ENCODE data around the gene SIAH1. TPM values are rescaled to one million over a fixed set of nuclear protein-coding genes. Genes with fewer than 3 reads are reported as not detected.

SIAH1 gene
- total and polyA plus RNA-seq, 2 donors (not counting 1 experiment from before 2014, with no cell fraction given), result 10.6 to 47.6 TPM

GRCh38 chr16:48358419-48358818 lies 26.8 kb downstream of the SIAH1 start:
- no peak overlapping the region for H2AFZ ChIP-seq (ENCODE audit: insufficient read depth, low read depth, low read length, poor library complexity, severe bottlenecking)
- H3K4me2 ChIP-seq (replicated peaks; ENCODE audit: low read depth, low read length, poor library complexity, severe bottlenecking), result no peak overlapping the region
- Mint-ChIP-seq H3K27me3 (no peaks in the 10 kb centered on the region), H3K27ac (no peak overlapping the region), H3K4me3 (no peak overlapping the region), H3K9me3 (ENCODE audit: insufficient read depth) (no peaks in the 10 kb centered on the region), H3K4me1 (peaks cover 43% of the 10 kb centered on the region)
- H3K27me3 ChIP-seq (replicated peaks in 1 of 4; ENCODE audit: control extremely low read depth in 1 of 4, control insufficient read depth in 3 of 4, insufficient read depth in 4 of 4, low read length in 3 of 4), result no peaks in the 10 kb centered on the region
- H4K20me1 ChIP-seq (ENCODE audit: control insufficient read depth, insufficient read depth, low read length, poor library complexity, severe bottlenecking), result peaks cover 24% of the 10 kb centered on the region
- H3K9me3 ChIP-seq (ENCODE audit: control extremely low read depth in 1 of 3, control insufficient read depth in 2 of 3, insufficient read depth in 1 of 3, low read length in 2 of 3), result no peaks in the 10 kb centered on the region
- H3K27ac ChIP-seq (ENCODE audit: low read length in 2 of 2), result no peak overlapping the region
- TF ChIP-seq EZH2 (IDR thresholded peaks at IDR 0.05; ENCODE audit: borderline replicate concordance, insufficient read depth, low read depth, low read length, poor library complexity, severe bottlenecking), result no peak
- TF ChIP-seq, protein P1, sequence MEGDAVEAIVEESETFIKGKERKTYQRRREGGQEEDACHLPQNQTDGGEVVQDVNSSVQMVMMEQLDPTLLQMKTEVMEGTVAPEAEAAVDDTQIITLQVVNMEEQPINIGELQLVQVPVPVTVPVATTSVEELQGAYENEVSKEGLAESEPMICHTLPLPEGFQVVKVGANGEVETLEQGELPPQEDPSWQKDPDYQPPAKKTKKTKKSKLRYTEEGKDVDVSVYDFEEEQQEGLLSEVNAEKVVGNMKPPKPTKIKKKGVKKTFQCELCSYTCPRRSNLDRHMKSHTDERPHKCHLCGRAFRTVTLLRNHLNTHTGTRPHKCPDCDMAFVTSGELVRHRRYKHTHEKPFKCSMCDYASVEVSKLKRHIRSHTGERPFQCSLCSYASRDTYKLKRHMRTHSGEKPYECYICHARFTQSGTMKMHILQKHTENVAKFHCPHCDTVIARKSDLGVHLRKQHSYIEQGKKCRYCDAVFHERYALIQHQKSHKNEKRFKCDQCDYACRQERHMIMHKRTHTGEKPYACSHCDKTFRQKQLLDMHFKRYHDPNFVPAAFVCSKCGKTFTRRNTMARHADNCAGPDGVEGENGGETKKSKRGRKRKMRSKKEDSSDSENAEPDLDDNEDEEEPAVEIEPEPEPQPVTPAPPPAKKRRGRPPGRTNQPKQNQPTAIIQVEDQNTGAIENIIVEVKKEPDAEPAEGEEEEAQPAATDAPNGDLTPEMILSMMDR (IDR thresholded peaks at IDR 0.05), result no peak
- ChIA-PET POLR2A (no interaction called here), CTCF (interaction anchor here (1.0 to 8.1 kb wide), 3 partner anchors 8 to 184 kb away, joined by 4 to 76 read pairs (median 31); no protein-coding TSS in a partner anchor)
- DNase-seq (no peak), ATAC-seq (ENCODE audit: low read depth) (no peak)
- intact Hi-C loops (cut with micrococcal nuclease), result no loop called here
- no CpG with 5 or more reads among the region's 3 CpGs for WGBS (ENCODE audit: insufficient coverage)
- H3K9ac ChIP-seq (ENCODE audit: low read length), result no peak overlapping the region
- peaks cover 55% of the 10 kb centered on the region for H3K79me2 ChIP-seq (ENCODE audit: control insufficient read depth, insufficient read depth, low read length)
- no peak overlapping the region for H3K4me3 ChIP-seq (ENCODE audit: control extremely low read depth in 1 of 5, extremely low read depth in 1 of 5, insufficient read depth in 1 of 5, low read depth in 2 of 5, low read length in 4 of 5)
- H3K4me1 ChIP-seq (ENCODE audit: control insufficient read depth in 2 of 2, insufficient read depth in 2 of 2, low read length in 2 of 2), result peaks cover 4 to 10% of the 10 kb centered on the region in 2 donors
- peaks cover 2 to 3% of the 10 kb centered on the region in 2 experiments for H3K36me3 ChIP-seq (replicated peaks in 1 of 2; ENCODE audit: control extremely low read depth in 1 of 2, control insufficient read depth in 1 of 2, extremely low read depth in 1 of 2, insufficient read depth in 2 of 2, low read length in 1 of 2)

DNA sequence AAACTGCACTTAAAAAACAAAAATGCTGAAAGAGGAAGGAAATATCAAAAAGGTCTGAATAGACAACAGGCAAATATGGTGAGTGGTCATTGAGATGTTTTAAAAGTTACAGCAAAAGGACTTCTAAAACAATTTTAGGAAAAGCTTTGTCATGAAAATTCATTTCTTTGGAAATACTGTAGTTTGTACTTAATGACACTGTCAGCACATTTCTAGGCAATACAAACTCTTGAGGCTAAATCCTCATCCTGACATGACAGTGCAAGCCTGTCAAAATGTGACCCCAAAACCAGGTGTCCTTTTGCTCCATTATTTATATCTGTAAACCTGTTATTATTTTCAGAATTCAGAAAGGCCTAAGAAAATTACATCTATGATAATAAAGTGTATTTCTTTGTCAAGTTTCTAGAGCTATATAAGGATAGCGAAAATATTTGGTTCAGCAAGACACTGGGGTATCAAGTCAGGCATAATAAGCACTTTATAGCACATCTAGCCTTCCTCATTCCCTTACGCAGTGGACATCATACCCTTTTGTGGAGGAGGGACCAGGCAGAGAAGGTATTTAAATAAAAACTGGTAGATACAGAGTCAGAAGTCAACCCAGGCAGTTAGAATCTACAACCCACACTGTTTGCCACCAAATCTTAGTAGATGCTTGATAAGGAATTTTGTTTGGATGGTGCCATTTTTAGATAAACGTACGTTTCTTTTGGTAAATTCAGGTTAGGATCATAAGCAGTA lies 28.4 kb downstream of the SIAH1 start:
- H3K27ac ChIP-seq (ENCODE audit: low read length in 2 of 2), result no peak overlapping the region
- H3K4me1 ChIP-seq (ENCODE audit: control insufficient read depth in 2 of 2, insufficient read depth in 2 of 2, low read length in 2 of 2), result peaks cover 4 to 10% of the 10 kb centered on the region in 2 donors
- ATAC-seq (ENCODE audit: low read depth) (no peak), DNase-seq (no peak)
- H3K36me3 ChIP-seq (replicated peaks in 1 of 2; ENCODE audit: control extremely low read depth in 1 of 2, control insufficient read depth in 1 of 2, extremely low read depth in 1 of 2, insufficient read depth in 2 of 2, low read length in 1 of 2), result peaks cover 0 to 7% of the 10 kb centered on the region in 2 experiments
- H2AFZ ChIP-seq (ENCODE audit: insufficient read depth, low read depth, low read length, poor library complexity, severe bottlenecking), result no peak overlapping the region
- WGBS (ENCODE audit: insufficient coverage), result no CpG with 5 or more reads among the region's 4 CpGs
- no peak overlapping the region for H3K4me2 ChIP-seq (replicated peaks; ENCODE audit: low read depth, low read length, poor library complexity, severe bottlenecking)
- no peak overlapping the region for H3K27ac Mint-ChIP-seq
- peaks cover 39% of the 10 kb centered on the region for H3K79me2 ChIP-seq (ENCODE audit: control insufficient read depth, insufficient read depth, low read length)
- ChIA-PET CTCF (interaction anchor here (0.9 to 8.1 kb wide), 9 partner anchors 9 to 272 kb away, joined by 3 to 144 read pairs (median 5); no protein-coding TSS in a partner anchor), POLR2A (no interaction called here)
- H3K4me3 Mint-ChIP-seq, result no peak overlapping the region
- H3K27me3 ChIP-seq (replicated peaks in 1 of 4; ENCODE audit: control extremely low read depth in 1 of 4, control insufficient read depth in 3 of 4, insufficient read depth in 4 of 4, low read length in 3 of 4), result no peaks in the 10 kb centered on the region
- peaks cover 41% of the 10 kb centered on the region for H3K4me1 Mint-ChIP-seq
- no peaks in the 10 kb centered on the region for H3K9me3 Mint-ChIP-seq (ENCODE audit: insufficient read depth)
- H3K9me3 ChIP-seq (ENCODE audit: control extremely low read depth in 1 of 3, control insufficient read depth in 2 of 3, insufficient read depth in 1 of 3, low read length in 2 of 3), result no peaks in the 10 kb centered on the region
- H3K4me3 ChIP-seq (ENCODE audit: control extremely low read depth in 1 of 5, extremely low read depth in 1 of 5, insufficient read depth in 1 of 5, low read depth in 2 of 5, low read length in 4 of 5), result no peak overlapping the region
- H3K27me3 Mint-ChIP-seq, result no peaks in the 10 kb centered on the region
- TF ChIP-seq, protein P1 (IDR thresholded peaks at IDR 0.05), result no peak
- TF ChIP-seq EZH2 (IDR thresholded peaks at IDR 0.05; ENCODE audit: borderline replicate concordance, insufficient read depth, low read depth, low read length, poor library complexity, severe bottlenecking), result no peak
- intact Hi-C loops (cut with micrococcal nuclease), result no loop called here
- no peak overlapping the region for H3K9ac ChIP-seq (ENCODE audit: low read length)
- H4K20me1 ChIP-seq (ENCODE audit: control insufficient read depth, insufficient read depth, low read length, poor library complexity, severe bottlenecking), result peaks cover 13% of the 10 kb centered on the region

All from B cell (primary cell).